Right lobe of liver (tissue), 4 donors: Measurements from ENCODE around the gene ABHD2.

Experiments
- POLR2A ChIP-seq: fragments of 450-650 bp; IDR thresholded peaks from one replicate; pipeline ENCODE4 v1.6.1; 2017; ENCODE audit warnings: antibody characterized with exemption, mild to moderate bottlenecking
- TF ChIP-seq, protein P1 (sequence below), 4 donors: fragments of 200-600 bp in 3 of 4; fragments of 450-650 bp in 1 of 4; IDR thresholded peaks; one replicate each; pipeline versions ENCODE4 v1.5.1 to v1.8.0; 2016 to 2022; ENCODE audit warnings: antibody characterized with exemption in 4 of 4, mild to moderate bottlenecking in 2 of 4
- donor health status: DM: no; HTN: no; CAD: no.
- donor health status: DM: no; HTN: no; CAD: no.
- donor health status: DM: no; HTN: yes; CAD: no.

DNA sequence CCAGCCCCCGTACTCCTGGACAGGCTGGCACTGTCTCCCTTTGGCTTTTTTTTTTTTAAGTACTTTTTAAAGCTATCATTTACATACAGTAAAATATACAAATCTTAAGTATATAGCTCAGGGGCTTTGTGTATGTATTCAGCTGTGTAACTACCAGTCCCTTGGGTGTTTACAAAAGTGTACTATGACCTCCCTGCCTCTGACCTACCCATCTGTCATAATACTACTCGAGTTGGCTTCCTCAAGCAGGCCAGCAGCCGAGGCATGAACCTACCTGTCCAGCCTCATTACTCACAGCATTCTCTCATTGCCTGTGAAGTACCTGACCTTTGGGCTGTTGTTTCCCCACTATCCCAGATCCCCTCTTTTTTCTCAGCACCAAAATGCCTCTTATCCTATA lies 33.2 kb downstream of the ABHD2 start:
- TF ChIP-seq, protein P1, sequence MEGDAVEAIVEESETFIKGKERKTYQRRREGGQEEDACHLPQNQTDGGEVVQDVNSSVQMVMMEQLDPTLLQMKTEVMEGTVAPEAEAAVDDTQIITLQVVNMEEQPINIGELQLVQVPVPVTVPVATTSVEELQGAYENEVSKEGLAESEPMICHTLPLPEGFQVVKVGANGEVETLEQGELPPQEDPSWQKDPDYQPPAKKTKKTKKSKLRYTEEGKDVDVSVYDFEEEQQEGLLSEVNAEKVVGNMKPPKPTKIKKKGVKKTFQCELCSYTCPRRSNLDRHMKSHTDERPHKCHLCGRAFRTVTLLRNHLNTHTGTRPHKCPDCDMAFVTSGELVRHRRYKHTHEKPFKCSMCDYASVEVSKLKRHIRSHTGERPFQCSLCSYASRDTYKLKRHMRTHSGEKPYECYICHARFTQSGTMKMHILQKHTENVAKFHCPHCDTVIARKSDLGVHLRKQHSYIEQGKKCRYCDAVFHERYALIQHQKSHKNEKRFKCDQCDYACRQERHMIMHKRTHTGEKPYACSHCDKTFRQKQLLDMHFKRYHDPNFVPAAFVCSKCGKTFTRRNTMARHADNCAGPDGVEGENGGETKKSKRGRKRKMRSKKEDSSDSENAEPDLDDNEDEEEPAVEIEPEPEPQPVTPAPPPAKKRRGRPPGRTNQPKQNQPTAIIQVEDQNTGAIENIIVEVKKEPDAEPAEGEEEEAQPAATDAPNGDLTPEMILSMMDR (IDR thresholded peaks at IDR 0.05) = no peak
- TF ChIP-seq POLR2A = no peak
